Peyer's patch (tissue), 4 donors: Measurements from ENCODE around the gene FAM110A. TPM values are rescaled to one million over a fixed set of nuclear protein-coding genes. Genes with fewer than 3 reads are reported as not detected.

Experiments
- DNase-seq, 3 donors: peaks; one replicate each; pipeline ENCODE4 v3.0.0-alpha.2; 2017 to 2019
- H3K27ac ChIP-seq, 4 donors: fragments of 200-600 bp; sonication (generic); one replicate each; pipeline ENCODE4 v1.5.1; 2016 to 2019
- H3K27me3 ChIP-seq, 2 donors: fragments of 200-600 bp; sonication (generic); one replicate each; pipeline ENCODE4 v1.5.1; 2019
- H3K36me3 ChIP-seq, 3 donors: fragments of 200-600 bp; sonication (generic); one replicate each; pipeline ENCODE4 v1.5.1; 2016 to 2019
- H3K4me1 ChIP-seq, 4 donors: fragments of 200-600 bp; sonication (generic); one replicate each; pipeline ENCODE4 v1.5.1; 2016 to 2019
- H3K4me3 ChIP-seq, 4 donors: fragments of 200-600 bp; sonication (generic); 1 replicate in 3 of 4; 2 replicates in 1 of 4; pipeline ENCODE4 v1.5.1; 2016 to 2019; ENCODE audit warnings: mild to moderate bottlenecking in 1 of 4
- H3K9me3 ChIP-seq, 4 donors: fragments of 200-600 bp; sonication (generic); one replicate each; pipeline ENCODE4 v1.5.1; 2016 to 2019; ENCODE audit warnings: mild to moderate bottlenecking in 1 of 4
- CTCF ChIP-seq, 6 experiments: fragments of 450-650 bp in 4 of 6; fragments of 200-600 bp in 2 of 6; sonication (generic) in 1 of 6; IDR thresholded peaks; one replicate each; pipeline ENCODE4 v1.5.1; 2017 to 2019; ENCODE audit warnings: antibody characterized with exemption in 6 of 6, mild to moderate bottlenecking in 3 of 6, moderate library complexity in 1 of 6
- POLR2A ChIP-seq, 2 donors: fragments of 450-650 bp; IDR thresholded peaks; one replicate each; pipeline ENCODE4 v1.5.1; 2017; ENCODE audit warnings: antibody characterized with exemption in 2 of 2, mild to moderate bottlenecking in 2 of 2, moderate library complexity in 2 of 2
- total RNA-seq, 4 donors: library from RNA; depleted of rRNA; stranded (reverse); fragments of >200 nt; gene quantifications; one replicate each; pipeline ENCODE4 v1.1.0, GENCODE V29; 2016

FAM110A gene
- total RNA-seq, 4 donors from 2014 or later: 5.1 to 15.7 (median 12.7) TPM

- no peaks in the 10 kb centered on the region for H3K9me3 ChIP-seq
- H3K4me3 ChIP-seq: no peak overlapping the region
- H3K27ac ChIP-seq: no peak overlapping the region
- no peak for TF ChIP-seq POLR2A (IDR thresholded peaks at IDR 0.05)
- no peak for TF ChIP-seq CTCF (IDR thresholded peaks at IDR 0.05)
- DNase-seq: no peak
- H3K36me3 ChIP-seq: no peaks in the 10 kb centered on the region
- peaks cover 0 to 18% (median 8%) of the 10 kb centered on the region in 4 donors for H3K4me1 ChIP-seq
- H3K27me3 ChIP-seq: no peaks in the 10 kb centered on the region
Measured at GRCh38 chr20:836190-836589, 2.7 kb downstream of the FAM110A start.

GRCh38 chr20:839015-839414, 5.5 kb downstream of the FAM110A start:
- Histone ChIP-seq H3K9me3 (no peaks in the 10 kb centered on the region), H3K4me1 (peaks cover 3 to 44% (median 16%) of the 10 kb centered on the region in 4 donors), H3K36me3 (no peaks in the 10 kb centered on the region), H3K27ac (no peak overlapping the region), H3K27me3 (no peaks in the 10 kb centered on the region), H3K4me3 (no peak overlapping the region)
- TF ChIP-seq CTCF (IDR thresholded peaks at IDR 0.05): no peak
- no peak for TF ChIP-seq POLR2A (IDR thresholded peaks at IDR 0.05)
- DNase-seq: no peak

DNA sequence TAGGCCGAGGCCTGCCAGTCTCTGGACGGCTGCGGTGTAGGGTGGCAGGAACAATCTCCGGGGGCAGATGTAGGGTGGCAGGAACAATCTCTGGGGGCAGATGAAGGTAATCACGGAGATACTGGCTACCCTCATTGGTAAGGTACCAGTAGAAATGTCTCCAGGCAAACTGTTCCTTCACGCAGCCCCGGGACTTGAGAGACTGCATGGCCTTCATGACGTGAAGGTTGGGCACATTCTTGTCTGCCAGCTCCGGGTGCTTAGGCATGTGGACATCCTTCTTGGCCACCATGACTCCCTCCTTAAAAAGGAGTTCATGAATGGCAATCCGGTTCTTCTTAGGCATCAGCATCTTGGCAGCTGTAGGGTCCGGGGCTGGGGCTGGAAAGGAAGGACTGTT, 6.1 kb downstream of the FAM110A start:
- Histone ChIP-seq H3K4me1 (peaks cover 4 to 41% (median 17%) of the 10 kb centered on the region in 4 donors), H3K36me3 (no peaks in the 10 kb centered on the region), H3K27ac (no peak overlapping the region), H3K9me3 (no peaks in the 10 kb centered on the region), H3K27me3 (no peaks in the 10 kb centered on the region), H3K4me3 (no peak overlapping the region)
- TF ChIP-seq POLR2A (IDR thresholded peaks at IDR 0.05) (no peak), CTCF (IDR thresholded peaks at IDR 0.05) (no peak)
- no peak for DNase-seq

- no peak for DNase-seq
- no peaks in the 10 kb centered on the region for H3K9me3 ChIP-seq
- peaks cover 4 to 47% (median 19%) of the 10 kb centered on the region in 4 donors for H3K4me1 ChIP-seq
- no peaks in the 10 kb centered on the region for H3K36me3 ChIP-seq
- no peaks in the 10 kb centered on the region for H3K27me3 ChIP-seq
- H3K27ac ChIP-seq: no peak overlapping the region
- H3K4me3 ChIP-seq: peak overlapping the region in 2 of 4 donors; percentile 69 to 85
- TF ChIP-seq POLR2A (IDR thresholded peaks at IDR 0.05) (no peak), CTCF (IDR thresholded peaks at IDR 0.05) (no peak)
Measured at GRCh38 chr20:840503-840857, 7.0 kb downstream of the FAM110A start.

DNA sequence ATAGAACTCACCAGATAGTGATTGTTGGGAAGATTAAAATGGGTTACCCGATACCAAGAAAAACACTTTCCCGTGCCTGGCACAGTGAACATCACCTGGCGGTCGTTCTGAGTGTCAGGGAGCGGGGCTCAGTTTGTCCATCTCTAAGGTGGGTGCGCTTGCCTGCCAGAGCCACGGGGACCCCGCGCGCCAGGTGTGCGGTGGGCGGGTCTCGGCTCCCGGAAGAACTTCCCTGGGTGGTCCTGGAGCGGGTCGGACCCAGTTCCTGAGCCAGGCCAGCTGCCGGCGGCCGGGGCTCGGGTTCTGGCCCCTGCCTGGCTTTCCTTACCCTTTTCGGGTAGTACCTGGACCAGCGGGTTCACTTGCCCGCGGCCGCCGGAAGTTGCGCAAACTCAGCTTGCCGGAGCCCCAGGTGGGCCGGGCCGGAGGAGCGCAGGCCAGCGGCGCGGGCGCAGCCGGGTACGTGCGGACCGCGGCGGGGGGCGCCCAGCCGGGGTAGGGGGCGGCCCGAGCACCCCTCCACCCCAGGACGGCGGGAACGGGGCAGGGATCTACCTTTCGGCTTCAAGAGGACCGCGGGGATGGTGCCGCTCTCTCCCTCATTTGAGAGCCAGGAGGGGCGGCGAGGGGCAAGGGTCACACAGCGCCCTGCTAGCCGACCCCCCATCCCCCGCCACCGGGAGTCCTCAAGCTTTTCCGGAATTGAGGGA, 7.5 kb downstream of the FAM110A start:
- peak; percentile 59 to 84 (median 73) for DNase-seq
- peak overlapping the region; percentile 50 to 85 (median 62) for H3K4me3 ChIP-seq

More for the DNA sequence above, 7.5 kb downstream of the FAM110A start:
- Histone ChIP-seq H3K36me3 (no peaks in the 10 kb centered on the region), H3K9me3 (no peaks in the 10 kb centered on the region), H3K4me1 (peaks cover 4 to 47% (median 16%) of the 10 kb centered on the region in 4 donors), H3K27ac (peak overlapping the region in 3 of 4 donors; percentile 18 to 47 (median 46)), H3K27me3 (no peaks in the 10 kb centered on the region)
- no peak for TF ChIP-seq CTCF (IDR thresholded peaks at IDR 0.05)
- TF ChIP-seq POLR2A (IDR thresholded peaks at IDR 0.05): no peak
